Hematopoietic multipotent progenitor cell treated with erythropoietin and hydrocortisone succinate and interleukin-3 and kit ligand, for 8 days (in vitro differentiated cells): ENCODE results near the gene ANO9.
A peak's percentile ranks its signal among the peaks of the same experiment; 100 is the strongest.
"Not testable (repeated sequence)": the region's sequence is repeated elsewhere in the genome, so short reads cannot be mapped to it uniquely, and the experiment has no call there.

Experiments used
- DNase-seq: peaks from one replicate; pipeline ENCODE4 v3.0.0-alpha.2; 2015

Gene ANO9

DNA sequence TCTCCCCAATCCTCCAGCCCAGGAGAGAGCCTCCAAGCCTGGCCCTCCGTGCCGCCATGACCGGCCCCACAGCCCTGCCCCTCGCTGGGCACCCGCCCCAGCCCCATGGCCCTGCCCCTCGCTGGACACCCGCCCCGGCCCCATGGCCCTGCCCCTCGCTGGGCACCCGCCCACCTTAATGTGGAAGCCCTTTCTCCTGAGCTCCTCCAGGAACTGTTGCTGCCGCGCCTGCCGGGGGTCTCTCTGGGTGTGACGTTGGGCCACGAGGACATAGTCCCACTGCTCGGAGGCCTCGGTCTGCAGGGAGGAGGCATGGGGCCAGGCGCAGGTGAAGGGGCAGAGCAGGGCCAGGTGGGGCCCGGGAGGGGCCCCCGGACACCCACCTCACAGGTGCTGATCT, 8.2 kb downstream of the ANO9 start:
- no peak for DNase-seq

DNA sequence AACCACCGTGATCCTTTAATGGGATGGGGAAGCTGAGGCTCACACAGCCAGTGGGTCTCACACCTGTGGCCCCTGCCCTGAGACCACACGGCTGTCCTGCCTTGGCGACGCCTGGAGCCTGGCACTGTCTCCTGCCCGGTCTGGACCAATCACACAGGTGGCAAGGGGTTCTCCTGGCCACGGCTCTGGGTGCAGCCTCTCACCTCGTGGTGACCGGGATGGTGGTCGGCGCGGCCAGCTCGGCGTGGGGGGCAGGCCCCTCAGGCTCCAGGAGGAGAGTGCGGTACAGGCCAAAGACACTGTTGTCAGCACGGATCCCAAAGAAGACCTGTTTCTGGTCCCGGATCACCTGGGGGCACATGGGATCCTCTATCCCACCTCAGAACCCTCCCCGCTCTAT, 8.7 kb downstream of the ANO9 start:
- no peak for DNase-seq

DNA sequence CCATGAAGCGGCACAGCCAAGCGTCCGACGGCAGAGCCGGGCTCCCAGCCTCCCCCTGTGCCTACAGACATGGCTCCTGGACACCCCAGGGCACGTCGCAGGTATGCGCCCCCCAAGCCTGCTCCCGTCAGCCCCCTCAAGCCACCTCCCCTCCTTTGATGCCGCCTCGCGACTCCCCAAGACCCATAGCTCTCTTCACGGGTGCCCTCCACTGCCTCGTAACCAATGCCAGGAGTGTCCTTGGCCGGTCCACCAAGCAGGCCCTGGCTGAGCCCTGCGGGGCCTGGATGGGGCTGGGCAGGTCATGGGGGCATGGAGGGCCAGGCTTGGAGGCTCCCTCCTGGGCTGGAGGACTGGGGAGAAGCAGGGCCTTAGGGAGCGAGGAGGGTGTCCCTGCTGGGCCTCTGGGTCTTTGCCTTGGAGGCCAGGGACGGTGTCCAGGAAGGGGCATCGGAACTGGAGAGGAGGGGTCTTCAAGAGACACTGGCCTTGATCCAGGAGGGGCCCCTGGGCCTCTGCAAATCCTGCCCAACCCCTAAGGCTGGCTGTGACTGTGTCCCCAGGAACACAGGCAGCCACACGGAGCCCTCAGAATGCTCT, 9.2 kb downstream of the ANO9 start:
- DNase-seq, result no peak

DNA sequence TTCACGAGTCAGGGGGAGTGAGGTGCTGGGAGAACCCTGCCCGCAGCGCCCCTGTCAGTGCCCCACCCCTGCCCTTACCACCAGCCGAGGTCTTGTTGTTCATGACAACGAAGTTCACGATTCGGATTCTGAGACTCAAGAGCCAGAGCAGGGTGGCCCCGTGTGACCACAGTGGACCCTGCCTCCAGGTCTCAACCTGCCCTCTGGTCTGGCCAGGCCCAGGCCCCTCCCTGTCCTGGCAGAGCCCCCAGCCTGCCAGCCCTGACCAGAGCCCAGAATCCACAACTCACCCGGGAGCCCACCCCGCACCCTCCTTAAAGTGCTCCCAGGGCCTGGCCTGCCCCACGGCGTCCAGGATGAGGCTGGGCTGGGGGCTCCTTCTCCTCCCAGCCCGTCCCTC, 9.9 kb downstream of the ANO9 start:
- DNase-seq, result no peak

DNA sequence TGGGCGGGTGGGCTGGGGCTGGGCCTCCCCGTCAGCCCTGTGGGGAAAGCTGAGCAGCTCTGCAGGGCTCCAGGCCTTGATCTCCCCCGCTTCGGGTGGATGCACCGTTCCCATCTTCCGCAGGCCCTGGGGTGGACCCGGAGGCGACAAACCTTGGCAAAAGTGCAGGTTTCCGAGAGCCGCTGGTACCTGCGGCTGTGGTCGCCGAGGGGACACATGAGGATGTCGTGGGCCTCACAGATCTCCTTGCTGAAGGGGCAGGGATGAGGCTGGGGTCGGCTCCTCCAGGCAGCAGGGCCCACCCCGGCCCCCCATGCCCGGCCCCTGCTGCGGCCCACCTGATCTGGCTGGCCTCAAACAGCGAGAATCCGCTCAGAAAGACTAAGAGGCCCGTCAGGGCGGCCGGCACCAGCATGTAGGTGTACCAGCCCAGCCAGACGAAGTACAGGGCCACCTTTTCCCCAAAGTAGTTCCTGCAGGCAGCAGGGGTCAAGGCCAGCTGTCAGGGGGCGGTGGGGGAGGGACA, 11.8 kb downstream of the ANO9 start:
- DNase-seq, result no peak

DNA sequence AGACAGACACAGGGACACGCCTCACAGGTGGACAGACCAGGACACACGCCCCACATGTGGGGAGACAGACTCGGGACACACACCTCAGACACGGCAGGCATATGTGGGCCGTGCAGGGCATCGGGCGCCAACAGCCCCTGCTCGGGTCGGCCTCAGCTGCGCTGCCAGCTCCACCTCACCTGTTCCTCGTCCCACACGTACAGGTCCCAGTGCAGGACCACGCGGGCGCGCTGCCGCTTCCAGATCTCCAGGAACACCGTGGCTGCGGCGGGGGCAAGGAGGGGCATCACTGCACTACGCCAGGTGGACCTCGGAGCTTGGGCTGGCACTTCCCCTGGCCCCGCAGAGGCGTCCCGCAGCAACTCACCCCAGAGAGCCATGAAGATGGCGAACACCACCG, 12.4 kb downstream of the ANO9 start:
- DNase-seq, result no peak

DNA sequence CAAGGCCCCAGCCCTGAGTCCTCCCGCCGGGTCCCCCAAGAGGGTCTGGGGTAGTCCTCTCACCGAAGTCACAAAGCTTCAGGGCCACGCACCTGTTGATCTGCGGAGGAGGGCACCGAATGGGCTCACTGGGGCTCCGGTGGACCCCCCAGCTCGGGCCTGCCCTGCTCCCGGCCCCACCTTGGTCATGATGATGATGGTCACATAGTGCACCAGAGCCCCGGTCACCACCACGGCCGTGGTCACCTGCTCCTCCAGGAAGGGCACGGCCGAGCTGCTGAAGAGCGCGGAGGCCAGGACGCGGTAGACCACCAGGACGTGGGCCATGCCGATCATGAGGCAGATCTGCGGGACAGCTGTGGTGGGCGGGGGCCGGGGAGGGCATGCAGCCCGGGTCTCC, 13.5 kb downstream of the ANO9 start:
- no peak for DNase-seq

DNA sequence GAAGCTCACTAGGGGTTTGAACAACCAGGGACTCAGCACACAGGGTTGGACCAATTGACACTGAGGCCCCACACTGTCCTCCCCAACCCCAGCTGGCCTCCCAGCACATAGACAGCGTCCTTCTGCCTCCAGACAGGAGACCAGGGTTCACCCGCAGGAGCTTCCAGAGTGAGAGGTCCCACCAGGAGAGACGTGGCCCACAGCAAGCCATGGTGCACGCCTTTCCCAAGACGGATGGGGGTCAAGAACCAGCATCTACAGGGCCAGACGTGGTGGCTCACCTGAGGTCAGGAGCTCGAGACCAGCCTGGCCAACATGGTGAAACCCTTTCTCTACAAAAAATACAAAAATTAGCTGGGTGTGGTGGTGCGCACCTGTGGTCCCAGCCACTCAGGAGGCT, 15.0 kb downstream of the ANO9 start:
- DNase-seq, result no peak

DNA sequence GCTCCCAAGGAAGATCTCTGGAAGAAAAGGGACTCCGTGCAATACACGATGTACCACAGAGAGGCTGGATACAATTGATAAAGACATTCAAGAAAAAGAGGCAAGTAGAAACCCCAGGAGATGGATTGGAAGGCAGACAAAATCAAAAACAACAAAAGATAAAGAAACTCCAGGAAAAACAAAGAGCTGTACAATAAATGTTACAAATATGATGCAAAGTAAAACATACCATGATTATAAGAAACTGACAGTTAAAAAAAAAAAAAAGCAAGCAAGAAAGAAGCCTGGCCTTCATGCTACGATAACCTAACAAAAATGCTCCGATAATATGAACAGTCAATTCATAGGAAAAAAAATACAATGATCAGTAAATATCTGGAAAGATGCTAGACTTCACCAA, 16.5 kb downstream of the ANO9 start:
- no peak for DNase-seq

DNA sequence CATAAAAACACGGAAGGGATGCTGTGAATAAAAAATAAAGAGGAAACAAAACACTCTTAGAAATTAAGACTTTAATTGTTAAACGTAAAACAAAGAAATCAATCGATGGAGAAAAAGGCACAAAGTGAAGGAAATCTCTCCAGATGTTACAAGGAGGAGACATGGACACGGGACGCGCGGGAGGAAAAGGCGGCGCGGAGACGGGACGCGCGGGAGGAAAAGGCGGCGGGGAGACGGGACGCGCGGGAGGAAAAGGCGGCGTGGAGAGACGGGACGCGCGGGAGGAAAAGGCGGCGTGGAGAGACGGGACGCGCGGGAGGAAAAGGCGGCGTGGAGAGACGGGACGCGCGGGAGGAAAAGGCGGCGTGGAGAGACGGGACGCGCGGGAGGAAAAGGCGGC, 17.0 kb downstream of the ANO9 start:
- not testable (repeated sequence) for DNase-seq

DNA sequence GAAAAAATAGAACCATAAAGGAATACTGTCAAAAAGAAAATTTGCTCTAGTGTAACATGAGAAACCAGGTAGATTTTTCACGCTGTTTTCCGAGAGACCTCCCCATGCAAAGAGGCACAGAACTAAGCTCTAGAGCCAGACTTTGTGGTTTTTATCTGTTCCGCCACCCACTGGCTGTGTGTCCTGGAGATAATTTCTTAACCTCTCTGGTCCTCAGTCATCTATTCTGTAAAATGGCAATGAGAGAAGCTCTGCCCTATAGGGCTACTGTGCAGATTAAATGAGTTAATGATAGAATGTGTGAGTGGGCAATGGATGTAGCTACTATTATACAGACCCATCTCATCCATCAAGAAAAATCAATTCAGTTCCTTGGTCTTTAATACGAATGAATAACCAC, 17.6 kb downstream of the ANO9 start:
- no peak for DNase-seq

DNA sequence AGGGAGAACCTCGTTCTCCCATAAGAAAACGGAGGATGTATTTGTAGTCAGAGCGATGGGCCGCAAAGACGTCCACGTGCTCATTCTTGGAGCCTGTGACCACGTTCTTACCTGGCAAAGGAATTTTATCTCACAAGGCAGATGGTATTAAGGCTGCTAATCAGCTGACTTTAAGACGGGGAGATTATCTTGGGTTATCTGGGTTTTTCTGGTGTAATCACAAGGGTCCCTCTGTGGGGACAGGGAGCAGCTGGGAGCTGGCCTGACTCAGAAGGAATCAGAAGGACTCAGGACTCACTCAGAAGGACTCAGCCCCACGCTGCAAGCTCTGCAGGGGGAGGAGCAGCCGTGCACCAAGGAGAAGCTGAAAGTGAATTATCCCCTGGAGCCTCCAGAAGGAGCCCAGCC, 19.6 kb downstream of the ANO9 start:
- no peak for DNase-seq

DNA sequence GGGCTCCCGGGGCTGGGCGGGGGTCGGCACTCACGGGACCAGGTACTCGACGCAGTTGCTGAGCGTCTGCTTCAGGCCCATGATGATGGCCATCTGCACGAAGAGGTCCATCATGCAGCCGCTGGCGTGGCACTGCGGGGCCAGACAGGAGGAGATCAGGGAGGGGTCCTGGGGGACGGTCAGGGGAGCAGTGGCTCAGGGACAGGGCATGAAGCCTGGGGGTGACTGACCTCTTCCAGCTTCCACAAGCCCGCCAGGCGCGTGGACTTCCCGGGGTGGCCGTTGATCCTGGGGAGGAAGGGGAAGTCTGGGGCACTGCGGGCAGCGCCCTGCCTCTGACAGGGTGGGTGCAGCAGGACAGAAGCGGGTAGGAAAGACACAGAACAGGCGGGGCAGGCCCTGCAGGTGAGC, 20.9 kb downstream of the ANO9 start:
- DNase-seq, result no peak

DNA sequence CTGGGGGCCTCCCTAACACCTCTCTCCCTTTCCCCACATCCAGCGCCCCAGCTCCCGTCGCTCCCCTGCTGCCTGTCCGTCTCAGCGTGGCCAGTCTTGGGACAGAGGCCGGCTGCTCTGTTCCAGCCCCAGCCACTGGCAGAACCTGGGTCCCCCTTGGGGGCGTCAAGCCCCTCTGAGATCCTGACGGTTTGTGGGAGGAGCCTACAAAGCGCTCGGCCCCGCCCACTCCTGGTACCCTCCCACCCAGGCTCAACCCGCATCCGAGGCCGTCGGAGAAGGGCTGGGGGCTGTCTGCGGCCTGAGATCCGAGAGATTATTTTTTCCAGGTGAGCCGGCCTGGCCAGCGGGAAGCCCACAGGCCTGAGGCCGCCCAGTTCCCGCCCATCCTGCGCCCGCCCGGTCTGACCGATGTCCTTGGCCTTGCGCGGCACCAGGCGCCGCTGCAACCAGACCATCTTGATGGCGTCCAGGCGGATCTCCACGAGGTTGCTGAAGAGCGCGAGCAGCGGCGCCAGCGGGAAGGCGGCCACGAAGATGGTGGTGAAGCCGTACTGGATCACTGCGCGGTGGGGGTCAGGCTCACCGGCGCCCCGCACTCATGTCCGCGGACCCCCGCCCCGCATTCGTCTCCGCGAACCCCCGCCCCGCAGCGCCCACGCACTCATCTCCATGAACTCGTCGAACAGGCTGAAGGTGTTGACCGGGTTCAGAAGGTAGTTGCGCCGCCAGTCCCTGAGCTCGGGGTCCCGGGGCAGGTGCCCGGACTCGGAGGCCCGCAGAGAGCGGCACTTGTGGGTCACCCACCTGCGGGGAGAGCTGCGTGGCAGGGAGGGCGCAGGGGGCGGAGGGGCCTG, 21.5 kb downstream of the ANO9 start:
- DNase-seq, result no peak

DNA sequence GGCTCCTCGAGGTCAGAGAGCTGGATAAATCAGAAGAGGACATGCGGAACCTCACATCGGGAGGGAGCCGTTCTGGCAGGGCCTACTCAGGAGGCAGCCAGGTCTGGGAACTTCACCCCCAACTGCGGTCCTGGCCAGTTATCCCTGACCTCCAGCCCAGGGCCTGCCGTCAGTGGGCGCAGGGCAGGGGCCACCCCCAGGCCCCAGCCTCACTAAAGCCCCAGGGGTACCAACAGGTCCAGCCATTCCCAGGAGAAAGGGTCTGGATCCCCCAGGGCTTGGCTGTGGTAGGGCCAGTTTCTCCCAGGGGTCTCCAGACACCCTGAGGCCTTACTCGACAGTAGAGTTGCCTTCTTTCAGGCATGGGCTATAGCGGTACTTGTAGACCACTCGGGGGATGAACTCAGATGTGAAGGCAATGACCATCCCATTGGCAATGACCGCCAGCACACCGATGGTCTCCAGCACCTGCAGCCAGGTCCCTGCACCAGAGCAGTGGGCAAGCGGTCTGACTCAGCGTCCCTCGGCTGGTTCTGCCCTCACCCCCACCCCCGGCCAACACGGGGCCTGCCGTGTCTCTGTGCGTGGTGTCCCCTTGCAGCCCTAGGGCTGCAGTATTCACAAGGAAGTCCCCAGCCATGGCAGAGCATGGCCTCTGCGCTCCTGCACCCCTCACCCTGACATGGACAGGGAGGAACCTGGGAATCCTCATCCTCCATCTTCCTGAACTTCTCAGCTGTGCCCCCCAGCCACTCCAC, 22.4 kb downstream of the ANO9 start:
- no peak for DNase-seq

DNA sequence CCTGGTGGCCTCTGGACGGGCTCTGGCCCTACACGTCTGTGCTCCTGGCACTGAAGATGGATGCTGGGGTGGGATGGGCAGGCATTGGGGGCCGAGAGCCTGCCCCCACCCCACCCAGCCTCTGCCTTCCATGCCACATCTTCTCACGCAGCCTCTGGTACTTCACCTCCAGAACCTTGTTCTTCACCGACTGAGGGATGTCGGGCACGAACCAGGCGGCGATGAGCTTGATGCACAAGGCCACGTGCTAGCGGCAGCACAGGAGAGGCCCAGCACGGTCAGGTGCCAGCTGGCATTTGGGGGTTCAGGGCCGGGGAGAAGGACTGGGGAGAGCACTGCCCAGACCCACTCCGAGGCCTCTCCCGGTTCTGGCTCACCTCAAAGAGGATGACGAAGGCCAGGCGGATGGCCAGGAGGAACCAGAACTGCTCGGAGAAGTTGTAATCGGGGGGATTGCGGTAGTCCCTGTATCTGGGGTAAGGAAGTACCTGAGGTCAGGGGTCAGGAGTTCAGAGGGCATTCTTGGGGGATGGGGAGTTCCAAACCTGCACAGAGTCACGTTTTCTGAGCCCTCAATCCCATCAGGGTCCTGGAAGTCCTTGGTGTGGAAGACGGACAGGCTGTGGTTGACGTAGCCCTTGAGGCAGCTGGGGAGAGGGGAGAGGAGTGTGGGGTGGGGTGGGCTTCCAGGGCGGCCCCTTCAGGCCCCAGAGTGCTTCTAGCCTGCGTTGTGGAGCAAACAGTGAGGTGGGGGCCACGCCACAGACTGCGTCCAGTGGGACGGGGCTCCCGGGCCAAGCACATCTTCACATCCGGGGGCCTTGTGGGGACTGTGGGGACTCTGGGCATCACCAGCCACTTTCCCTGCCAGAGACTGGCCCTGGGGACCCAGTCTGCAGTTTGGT, 23.2 kb downstream of the ANO9 start:
- DNase-seq, result no peak

DNA sequence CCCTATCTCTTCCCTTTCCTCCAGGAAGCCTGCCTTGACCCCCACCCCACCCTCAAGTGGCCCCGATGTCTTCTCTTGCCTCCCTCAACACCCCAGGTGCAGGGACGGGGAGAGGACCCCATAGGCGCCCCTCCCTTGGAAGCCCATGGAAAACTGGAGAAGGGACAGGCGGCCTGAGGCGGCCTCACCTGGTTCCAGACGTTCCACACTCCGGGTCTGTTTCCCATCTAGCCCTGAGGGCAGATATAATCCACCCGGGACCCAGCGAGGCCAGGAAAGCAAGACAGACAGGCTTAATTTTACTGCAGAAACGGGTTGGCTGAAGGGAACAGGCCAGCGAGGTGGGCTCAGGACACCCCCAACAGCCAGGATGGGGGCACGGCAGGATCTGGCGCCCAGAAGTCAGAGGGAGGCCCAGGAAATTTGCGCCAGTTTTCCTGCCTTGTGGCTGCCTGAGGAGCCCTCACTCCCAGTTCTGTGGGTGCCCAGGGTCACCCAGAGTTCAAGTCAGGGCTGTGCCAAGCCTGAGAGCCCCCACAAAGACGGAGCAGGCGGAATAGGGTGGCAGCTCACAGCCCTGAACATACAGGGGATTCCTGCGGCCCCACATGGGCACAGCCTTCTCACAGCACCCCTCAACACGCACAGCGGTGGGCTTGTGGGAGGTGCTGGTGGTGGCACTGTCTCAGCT, 24.0 kb downstream of the ANO9 start:
- DNase-seq, result no peak

DNA sequence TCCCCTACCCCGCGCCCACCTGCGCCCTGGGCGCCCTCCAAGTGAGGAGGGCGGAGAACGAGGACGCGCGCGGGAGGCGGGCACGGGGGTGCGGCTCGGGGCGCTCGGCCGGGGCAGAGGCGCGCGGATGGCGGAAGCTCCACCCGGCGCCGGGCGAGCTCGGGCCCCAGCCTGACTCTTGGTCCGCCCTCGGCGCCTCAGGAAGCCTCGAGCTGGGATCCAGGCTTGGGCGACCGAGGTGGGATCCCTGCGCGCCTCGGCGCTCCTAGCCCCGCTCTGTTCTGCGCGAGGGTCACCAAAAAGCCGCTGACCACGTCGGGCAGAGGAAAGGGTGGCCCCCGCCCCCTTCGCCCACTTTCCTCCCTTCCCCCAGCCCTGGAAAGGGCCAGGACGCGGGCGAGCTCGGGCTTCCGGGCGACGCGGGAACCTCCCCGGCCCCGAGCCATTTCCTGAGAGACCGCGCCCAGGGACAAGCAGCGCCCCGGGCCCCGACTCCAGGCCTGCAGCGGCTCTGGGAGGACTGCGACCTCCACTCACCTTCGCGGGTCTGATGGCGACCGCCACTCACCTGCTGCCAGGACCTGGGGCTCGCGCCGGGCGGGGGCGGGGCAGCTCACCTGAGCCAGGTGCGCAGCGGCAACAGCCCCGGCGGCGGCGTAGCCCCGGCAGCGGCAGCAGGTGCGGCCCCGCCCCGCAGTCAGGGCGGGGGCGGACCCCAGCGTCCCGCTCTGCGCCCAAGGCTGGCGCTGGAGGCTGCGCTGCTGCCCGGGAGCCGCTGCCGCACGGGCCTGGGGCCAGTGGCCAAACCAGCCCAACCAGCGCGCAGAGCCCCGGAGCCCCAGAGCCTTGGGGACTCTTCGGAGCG, 24.8 kb downstream of the ANO9 start:
- peak; percentile 34 for DNase-seq

DNA sequence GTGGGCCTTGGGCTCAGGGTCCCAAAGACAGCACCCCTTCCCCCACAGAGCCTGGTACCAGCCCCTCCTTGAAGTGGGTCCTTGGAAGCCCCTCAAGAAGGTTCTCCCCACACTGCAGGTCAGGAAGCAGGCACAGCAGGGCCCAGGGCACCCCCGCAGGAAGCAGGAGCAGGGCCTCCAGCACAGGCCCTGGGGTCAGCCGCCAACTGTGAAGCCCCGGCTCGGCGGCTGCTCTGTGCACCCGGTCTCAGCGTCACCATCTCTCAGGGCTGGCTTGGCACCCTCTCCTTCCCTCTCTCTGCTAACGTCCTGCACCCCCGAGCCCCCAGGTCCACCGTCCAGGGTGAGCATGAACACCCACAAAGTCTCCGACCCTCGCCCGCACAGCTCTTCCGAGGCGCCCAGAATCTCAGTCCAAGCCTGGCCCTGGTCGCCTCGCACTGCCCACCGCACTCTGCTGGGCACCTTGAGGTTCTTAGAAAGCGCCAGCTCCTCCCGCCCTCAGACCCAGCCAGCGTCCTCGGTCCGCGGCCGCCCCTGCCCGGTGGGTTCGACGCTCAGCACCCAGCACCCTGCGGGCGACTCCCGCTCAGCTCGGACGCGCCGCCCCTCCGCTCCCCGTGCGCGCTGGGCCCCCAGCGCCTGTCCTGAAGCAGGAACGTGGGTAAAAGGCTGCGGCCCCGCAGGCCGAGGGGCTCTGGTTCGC, 25.6 kb downstream of the ANO9 start:
- no peak for DNase-seq

DNA sequence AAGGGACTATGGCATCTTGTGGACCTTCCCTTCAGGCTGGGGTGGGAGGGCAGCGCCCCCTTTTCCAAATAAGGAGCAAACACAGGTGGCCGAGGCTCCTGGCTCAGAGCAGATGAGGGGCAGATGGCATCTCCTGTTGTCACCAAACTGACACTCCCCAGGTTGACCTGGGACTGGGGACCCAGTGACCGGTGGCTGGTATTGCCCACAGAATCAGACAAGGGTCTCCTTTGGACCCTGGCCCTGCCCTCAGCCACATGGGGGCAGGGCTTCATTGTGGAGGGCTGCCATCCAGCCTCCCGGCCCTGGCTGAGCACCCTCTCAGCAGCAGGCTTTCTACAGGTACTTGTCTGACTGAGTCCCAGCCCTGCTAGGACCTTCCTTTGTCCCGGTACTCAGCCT, 26.2 kb downstream of the ANO9 start:
- no peak for DNase-seq
